GM21390 (cell line): ENCODE results near the gene SI.
"Not testable (repeated sequence)": the region's sequence is repeated elsewhere in the genome, so short reads cannot be mapped to it uniquely, and the experiment has no call there.

Experiments used
- ATAC-seq: cut with Tn5 transposase; IDR thresholded peaks from one replicate; pipeline ENCODE4 v1.9.1; 2021; ENCODE audit not compliant: unreplicated experiment

Gene SI

GRCh38 chr3:165078293-165078692 is at the start of gene SI:
Gene SI, minus strand, starts transcription at chr3:165078496. Its CDS starts 2,484 bp downstream, at chr3:165076012.
- ATAC-seq, result no peak

- no peak for ATAC-seq
Measured at GRCh38 chr3:165125836-165126235, 47.5 kb upstream of the SI start.

DNA sequence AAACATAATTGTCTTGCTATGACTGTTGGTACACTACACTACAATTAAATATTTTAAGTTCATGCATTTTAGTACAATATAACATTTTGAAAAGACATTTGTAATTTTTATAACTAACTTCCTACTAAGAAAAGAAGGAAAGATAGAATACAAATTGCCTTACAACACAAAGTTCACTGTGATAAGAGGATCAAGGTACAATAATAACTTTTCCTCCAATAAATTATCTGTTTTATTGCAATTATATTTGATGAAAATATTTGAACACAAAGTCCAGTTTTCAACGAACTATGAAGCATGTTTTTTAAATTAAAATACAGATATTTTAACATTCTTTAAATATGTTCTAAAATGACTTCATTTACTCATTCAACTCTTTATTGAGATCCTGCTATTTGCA is 33.1 kb upstream of the SI start:
- no peak for ATAC-seq

- ATAC-seq, result no peak
Measured at GRCh38 chr3:165103616-165104015, 25.3 kb upstream of the SI start.

DNA sequence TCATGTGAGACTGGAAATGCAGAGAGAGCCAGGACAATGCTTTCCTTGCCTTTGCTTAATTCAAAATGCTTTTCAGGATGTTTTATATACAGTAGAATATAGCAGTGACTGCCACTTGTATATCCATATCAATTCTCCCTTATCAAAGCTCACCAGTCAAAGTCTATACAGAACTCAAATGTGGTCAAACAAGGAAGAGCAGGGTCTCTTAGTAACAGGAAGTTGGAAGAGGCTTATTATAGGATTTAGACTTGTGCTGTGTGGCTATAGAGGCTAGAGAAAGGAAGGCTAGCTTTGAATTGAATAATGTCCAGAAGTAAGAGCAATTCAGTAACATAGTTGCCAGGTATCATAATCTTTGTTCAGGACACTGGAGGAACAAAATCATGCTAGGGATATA is 4.4 kb upstream of the SI start:
- no peak for ATAC-seq

- ATAC-seq, result no peak
Measured at GRCh38 chr3:165081183-165081582, 2.9 kb upstream of the SI start.

DNA sequence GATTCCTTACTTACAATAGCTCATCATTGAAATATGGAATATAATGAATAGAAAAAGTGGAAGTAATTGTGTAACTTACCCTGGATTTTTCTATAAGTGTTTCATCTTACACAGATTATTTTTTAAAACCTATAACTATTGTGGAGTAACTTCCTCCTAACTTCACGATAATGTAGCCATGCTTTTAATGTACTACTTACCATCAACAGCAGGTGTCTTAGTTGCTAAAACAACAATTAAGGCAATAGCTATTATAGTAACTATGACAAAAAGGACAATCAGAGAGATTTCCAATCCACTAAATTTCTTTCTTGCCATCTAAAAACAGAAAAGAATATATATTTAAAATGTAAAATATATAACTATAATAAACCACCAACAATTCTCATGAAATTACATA is 2.6 kb downstream of the SI start:
- ATAC-seq, result no peak

DNA sequence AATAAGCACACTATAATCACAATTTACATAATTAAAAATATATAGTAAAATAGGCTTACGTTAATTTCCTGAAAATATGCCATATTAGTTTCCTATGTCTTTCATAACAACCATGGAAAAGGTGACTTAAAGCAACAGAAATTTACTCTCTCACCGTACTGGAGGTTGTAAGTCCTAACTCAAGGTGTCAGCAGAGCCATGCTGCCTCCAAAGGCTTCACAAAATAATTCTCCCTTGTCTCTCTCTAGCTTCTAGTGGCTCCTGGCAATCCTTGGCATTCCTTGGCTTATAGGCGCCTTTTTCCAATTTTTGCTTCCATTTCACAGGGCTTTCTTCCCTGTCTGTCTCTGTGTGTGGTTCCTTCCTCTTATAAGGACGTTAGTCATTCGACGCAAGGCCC is 7.6 kb downstream of the SI start:
- ATAC-seq, result no peak

DNA sequence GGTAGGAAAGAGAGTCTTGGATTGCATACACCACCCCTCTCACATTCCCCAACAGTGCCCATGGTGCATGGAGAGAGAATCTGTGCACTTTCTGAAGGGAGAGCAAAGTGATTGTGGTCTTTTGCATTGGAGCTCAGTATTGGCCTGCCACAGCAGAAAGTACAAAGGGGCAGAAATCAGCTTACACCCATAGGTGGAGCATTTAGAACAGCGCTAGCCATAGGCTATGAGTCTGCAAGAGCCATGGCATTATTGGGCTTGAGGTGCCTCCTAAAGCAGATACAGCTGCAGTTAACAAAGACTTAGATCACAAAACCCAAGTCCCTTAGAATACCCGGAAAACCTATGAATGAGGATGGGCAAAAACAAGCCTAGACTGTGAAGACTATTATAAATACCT is 21.8 kb downstream of the SI start:
- no peak for ATAC-seq

- no peak for ATAC-seq
Measured at GRCh38 chr3:165040186-165040585, 38.1 kb downstream of the SI start.

- ATAC-seq, result no peak
Measured at GRCh38 chr3:165011557-165011956, 66.7 kb downstream of the SI start.

GRCh38 chr3:164984947-164985346 is 93.3 kb downstream of the SI start:
- no peak for ATAC-seq

GRCh38 chr3:164962610-164963009 is 115.7 kb downstream of the SI start:
- no peak for ATAC-seq

- ATAC-seq, result no peak
Measured at GRCh38 chr3:164952966-164953365, 125.3 kb downstream of the SI start.

GRCh38 chr3:164951403-164951802 is 126.9 kb downstream of the SI start:
- not testable (repeated sequence) for ATAC-seq

DNA sequence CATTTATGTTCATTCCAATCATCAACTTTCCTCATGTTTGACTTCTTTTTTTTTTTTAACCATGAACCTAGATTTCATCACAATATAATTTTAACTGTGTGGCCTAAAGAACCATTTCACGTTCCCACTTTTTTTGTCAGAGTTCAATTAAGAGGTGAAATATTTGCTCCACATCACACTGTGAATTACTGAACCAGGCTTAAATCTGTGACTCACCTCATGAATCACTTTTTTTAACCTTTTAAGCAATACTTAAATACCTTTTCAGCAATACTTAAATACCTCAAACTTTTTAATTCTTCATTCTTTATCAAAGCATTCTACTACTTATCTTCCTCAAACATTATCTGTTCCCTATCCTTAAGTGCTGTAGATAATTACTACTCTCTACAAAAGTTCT is 137.6 kb downstream of the SI start:
- no peak for ATAC-seq

DNA sequence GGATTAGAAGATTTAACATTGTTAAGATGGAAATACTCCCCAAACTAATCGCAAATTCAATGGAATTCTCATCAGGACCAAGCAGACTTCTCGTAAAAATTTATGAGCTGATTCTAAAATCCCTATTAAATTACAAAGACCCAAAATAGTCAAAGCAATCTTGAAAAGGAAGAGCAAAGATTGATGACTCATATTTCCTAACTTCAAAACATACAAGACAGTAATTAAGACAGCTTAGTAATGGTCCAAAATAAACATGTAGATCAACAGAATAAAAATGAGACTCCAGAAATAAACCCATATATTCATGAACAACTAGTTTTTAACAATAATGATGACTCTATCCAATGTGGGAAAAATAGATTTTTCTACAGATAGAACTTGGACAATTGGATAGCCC is 148.7 kb downstream of the SI start:
- ATAC-seq, result no peak
